HG03025 (cell line): Measurements from ENCODE around the gene NKX2-4.
"Not testable (repeated sequence)": the region's sequence is repeated elsewhere in the genome, so short reads cannot be mapped to it uniquely, and the experiment has no call there.

Experiments
- ATAC-seq: cut with Tn5 transposase; IDR thresholded peaks from one replicate; pipeline ENCODE4 v1.9.1; 2021; ENCODE audit warnings: mild to moderate bottlenecking, moderate library complexity; ENCODE audit not compliant: unreplicated experiment, low FRiP score

NKX2-4 gene

DNA sequence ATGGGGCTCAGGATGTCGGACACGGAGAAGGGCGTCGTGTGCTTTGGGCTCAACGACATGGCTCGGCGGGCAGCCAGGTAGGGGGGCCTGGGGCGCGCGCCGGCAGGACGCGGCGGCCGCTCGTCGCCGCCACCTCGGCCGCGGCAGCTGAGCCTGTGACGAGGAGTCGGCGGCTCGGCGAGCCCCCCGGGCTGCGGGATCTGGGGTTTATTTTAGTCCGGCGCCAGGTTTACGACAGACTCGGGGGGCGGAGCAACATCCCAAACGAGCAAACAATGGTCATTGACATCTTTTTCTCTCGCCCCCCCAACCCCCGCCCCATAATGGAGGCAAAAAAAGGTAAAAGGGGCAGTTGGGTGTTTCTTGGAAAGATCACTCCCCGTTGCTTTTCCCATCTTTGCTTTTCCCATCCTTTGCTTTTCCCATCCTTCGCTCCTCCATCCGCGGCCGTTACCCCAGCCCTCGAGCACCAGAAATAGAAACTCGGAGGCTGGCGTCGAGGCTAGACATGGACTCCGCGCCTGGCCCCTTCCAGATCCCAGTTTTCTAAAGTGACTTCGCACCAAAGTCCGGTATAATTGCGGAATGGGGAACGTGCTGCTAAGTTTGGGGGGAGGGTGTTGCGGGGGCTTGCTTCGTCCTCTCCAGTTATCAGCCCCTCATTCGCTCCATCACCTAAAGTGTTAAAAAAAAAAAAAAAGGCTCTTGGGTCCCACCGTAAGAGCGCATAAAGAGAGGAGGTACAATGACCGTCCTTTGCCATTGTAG is at the start of gene NKX2-4:
TSS of gene NKX2-4 (minus strand) at position 186 of the 768 bp plus-strand sequence. CDS start at position 59, 127 bp downstream.
- no peak for ATAC-seq

- ATAC-seq, result no peak
Observed at GRCh38 chr20:21437816-21438215, 40.5 kb upstream of the NKX2-4 start.

- no peak for ATAC-seq
Observed at GRCh38 chr20:21437248-21437647, 39.9 kb upstream of the NKX2-4 start.

GRCh38 chr20:21436205-21436604 is 38.9 kb upstream of the NKX2-4 start:
- no peak for ATAC-seq

- no peak for ATAC-seq
Observed at GRCh38 chr20:21435576-21435975, 38.2 kb upstream of the NKX2-4 start.

DNA sequence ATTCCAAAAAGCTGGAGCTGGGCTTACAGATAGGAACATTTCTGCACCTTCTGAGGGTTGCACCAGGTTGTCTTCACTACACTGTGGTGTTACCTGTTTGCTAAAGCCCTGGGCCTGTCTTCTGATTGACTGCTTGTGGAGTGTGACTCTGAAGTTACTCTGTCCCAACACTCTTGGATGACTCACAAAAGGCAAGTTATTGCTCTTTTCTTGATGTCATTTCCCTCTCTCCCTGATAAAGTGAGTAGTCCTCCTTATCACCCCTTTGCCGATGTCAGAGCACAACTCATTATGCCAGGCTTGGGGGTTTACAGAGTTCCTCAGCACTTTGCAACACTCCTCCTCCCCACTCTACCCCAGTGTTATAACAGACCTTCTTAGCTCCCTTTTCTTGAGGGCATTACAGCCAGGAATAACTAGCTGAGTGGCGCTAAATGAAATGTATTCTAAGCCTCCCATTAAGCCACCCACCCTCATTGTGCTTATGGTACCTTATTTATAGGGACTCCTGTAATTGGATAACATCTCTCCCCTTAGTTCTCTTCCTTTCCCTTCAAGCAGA is 36.1 kb upstream of the NKX2-4 start:
- ATAC-seq, result no peak

- ATAC-seq, result no peak
Observed at GRCh38 chr20:21432911-21433310, 35.6 kb upstream of the NKX2-4 start.

DNA sequence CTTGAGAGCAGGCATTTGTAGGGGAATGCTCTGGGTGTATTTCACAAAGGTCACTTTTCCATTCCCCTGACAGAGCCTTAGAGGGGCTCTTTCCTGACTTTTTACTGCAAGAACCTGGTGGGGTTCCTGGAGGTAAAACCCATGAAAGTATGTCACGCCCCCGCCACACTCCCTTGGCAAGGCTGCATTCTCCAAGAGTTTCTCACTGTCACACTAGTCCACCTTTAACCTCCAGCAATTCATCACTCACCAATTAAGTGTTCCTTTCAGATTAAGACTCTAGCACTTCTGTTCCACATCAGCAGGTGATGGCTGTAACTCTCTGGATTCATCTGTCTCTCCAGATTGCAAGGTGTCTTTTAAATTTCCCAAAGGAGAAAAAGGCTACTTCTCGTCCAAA is 32.7 kb upstream of the NKX2-4 start:
- no peak for ATAC-seq

DNA sequence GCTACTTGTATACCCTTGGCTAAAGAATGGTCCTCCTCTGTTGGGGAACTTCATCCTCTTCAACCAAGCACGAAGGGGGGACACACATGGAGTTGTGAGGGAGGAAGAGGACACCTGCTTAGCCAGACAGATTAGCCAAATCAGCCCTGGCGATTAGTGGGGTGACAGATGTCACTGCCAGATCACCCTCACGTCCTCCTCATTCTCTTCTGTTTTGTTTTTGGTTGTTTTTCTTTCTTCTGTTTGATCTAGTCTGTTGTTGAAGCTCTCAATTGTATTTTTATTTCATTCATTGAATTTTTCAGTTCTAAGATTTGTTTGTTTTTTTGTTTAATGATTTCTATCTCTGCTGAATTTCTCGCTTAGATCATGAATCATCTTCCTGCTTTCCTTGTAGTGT is 27.5 kb upstream of the NKX2-4 start:
- ATAC-seq, result no peak

GRCh38 chr20:21423712-21424111 is 26.4 kb upstream of the NKX2-4 start:
- ATAC-seq, result not testable (repeated sequence)

GRCh38 chr20:21421601-21422236 is 24.4 kb upstream of the NKX2-4 start:
- ATAC-seq, result no peak

- not testable (repeated sequence) for ATAC-seq
Observed at GRCh38 chr20:21419147-21419546, 21.8 kb upstream of the NKX2-4 start.

DNA sequence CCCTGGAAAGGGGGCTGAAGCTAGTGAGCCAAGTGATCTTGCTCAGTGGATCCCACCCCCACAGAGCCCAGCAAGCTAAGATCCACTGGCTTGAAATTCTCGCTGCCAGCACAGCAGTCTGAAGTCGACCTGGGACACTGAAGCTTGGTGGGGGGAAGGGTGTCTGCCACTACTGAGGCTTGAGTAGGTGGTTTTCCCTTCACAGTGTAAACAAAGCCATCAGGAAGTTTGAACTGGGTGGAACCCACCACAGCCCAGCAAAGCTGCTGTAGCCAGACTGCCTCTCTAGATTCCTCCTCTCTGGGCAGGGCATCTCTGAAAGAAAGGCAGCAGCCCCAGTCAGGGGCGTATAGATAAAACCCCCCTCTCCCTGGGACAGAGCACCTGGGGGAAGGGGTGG is 16.7 kb upstream of the NKX2-4 start:
- ATAC-seq, result not testable (repeated sequence)

GRCh38 chr20:21411725-21412124 is 14.4 kb upstream of the NKX2-4 start:
- no peak for ATAC-seq

- ATAC-seq, result no peak
Observed at GRCh38 chr20:21399005-21399475, 1.7 kb upstream of the NKX2-4 start.

DNA sequence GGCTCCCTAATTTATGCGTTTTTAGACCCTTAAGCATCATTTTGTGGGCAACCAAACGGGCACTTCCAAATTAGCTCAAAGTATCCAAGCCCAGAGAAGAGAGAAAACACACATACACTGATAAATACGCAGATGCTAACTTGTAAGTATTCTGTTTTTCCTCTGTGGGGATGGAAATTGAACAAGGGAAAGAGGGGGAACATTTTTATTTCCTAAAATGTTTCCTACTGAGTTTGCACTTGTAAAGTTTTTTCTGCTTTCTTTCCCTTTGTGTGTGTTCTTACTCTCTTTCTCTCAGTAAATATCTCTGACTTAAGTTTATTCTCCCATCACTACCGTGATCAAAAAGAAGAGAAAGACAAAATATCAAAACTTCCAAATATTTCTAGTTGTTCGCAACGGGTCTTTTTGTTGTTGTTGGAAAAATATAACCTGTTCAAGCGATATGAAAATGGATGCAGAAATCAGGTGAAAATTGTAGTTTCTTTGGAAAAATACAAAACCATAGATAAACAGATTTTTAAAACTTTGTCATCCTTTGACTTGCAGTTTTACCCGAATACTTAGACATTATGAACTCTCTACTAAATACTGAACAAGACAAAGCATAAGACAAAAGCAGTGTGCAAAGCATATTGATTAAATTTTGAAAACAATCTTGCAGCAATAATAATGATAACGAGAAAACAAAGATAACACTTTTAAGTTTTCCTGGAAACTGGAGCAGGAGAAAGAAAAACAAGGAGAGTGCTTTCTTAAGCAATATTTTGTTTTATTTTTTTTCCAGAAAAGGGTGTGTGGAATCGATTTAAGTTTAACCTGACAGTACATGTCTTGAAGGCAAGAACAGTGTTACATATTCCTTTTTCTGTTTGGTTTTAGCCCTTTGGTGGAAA is 1.0 kb upstream of the NKX2-4 start:
- no peak for ATAC-seq

GRCh38 chr20:21396599-21397340 is 556 bp downstream of the NKX2-4 start:
- no peak for ATAC-seq

DNA sequence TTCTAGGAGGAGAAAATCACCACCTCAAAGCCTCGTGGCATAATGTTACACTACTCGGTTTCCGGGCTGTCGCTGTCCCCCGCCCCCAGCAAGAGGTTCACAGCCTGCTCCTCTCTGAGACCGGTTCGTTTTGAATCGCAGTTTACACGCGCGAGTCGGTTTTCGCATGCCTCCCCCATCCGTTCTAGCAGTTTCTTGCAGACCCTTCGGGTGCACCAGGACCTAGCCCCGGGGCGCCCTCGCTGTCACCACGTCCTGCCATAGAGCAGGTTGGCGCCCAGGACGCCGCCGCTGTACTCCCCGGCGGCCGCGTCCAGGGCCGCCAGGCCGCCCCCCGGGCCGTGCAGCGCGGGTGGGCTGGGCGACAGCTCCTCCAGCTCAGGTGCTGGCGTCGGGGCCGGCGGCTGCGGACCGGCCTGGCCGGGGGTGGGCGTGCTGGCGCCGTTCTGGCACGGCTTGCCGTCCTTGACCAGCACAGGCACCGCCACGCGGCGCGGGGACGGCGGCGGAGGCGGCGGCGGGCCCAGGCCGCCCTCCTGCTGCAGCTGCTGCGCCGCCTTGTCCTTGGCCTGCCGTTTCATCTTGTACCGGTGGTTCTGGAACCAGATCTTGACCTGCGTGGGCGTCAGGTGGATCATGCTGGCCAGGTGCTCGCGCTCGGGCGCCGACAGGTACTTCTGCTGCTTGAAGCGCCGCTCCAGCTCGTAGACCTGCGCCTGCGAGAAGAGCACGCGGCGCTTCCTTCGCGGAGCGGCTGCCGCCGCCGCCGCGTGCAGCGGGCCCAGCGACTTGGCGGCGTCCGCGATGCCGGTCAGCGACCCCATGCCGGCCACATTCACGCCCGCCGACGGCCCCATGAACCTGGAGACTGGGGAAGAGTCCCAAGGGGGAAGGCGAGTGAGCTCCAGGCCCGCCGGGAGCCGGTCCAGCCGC is 1.4 kb downstream of the NKX2-4 start:
- no peak for ATAC-seq
